SKM-1 treated with dmso at 0.1 percent for 144 hours (cell line): ENCODE results near the gene SHBG.
A peak's percentile ranks its signal among the peaks of the same experiment; 100 is the strongest.

Experiments used
- DNase-seq: peaks from one replicate; lab custom pipeline; 2025; ENCODE audit not compliant: unreplicated experiment; lab: John Stamatoyannopoulos, UW

The SHBG gene

DNA sequence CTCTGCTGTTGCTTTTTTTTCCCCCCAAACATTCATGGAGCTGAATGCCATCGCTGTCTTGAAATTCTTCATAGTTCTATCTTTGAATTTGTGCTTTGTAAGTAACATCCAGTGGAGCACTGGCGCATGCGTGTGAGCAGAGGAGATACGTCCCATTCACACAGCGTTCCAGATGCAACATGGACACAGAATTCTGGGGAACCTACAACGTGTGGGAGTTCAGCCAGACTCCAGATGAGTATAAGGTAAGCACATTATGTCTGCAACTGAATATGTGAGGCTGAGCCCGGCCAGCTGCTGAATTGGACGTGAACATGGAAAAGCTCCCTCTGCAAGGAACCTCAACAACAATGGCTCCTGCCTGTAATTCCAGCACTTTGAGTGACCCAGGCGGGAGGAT, 16.5 kb downstream of the SHBG start:
- no peak for DNase-seq

DNA sequence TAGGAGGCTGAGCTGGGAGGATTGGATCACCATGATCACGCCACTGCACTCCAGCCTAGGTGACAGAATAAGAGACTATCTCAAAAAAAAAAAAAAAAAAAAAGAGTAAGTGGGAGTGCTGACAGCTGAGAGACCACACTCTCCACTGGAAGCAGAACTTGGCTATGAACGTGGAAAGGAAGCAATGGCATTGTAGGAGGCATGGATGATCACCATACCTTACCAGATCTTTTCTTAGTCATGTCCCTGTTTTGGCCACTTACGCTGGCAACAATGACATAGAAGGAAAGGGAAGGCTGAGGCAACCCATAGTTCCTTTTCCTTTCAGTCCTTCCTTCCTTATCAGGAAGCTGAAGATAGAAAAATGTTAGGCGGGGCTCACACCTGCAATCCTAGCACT, 17.1 kb downstream of the SHBG start:
- DNase-seq = no peak

DNA sequence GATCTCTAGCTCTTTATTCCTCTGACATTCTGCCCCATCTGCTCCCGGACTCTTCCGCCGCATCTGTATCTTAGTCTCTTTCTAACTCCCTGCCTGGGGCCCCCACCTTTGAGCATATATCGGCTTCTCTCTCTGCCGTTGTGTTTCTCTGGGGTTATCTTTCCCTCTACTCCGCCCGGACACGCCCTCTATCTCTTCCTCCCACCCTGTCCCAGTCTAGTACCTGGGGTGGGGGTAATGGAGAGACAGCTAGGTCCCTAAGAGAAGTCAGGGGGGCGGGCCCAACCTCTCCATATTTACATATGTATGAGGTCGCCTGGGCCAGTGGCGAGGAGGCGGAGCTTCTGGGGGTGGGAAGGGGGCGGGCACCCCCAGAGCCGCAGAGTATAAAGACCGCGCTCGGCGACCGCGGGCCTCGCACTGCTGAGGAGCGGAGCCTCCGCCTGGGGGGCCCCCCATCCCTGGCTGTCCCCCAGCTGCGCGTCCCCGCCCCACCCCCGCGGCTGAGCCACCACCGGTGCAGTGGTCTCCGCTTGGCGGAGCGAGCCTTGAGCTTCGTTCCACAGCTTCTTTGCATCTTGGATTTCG, 20.7 kb downstream of the SHBG start, which contains the start of gene ATP1B2:
ATP1B2 (plus strand) TSS at position 418 of the 588 bp plus-strand sequence. CDS start 593 bp downstream, outside the sequence.
- DNase-seq = no peak

DNA sequence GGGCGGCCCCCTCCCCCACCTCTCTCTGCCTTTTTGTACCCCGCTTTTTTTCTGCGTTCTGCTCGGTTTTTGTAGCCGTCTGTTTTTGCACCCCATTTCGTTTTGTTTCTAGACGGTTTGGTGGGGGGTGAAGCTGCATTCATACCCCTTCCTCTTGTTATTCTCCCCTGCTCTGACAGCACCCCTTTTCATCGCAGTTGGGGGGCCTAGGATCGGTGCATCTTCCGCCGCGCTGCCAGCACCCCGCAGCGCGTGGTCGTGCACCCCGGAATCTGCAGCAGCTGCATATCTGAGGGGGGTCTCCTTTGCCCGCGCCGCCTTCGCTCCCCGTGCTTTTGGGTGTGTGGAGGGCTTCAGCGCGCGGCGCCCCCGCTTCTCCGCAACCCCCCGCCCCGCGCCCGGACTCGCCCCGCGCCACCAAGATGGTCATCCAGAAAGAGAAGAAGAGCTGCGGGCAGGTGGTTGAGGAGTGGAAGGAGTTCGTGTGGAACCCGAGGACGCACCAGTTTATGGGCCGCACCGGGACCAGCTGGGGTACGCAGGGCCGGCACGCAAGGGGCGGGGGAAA, 21.2 kb downstream of the SHBG start:
- DNase-seq = no peak

- DNase-seq = no peak
These were observed 21.9 kb downstream of the SHBG start for GRCh38 chr17:7651665-7652387.

GRCh38 chr17:7652388-7653356, 22.7 kb downstream of the SHBG start:
- no peak for DNase-seq

DNA sequence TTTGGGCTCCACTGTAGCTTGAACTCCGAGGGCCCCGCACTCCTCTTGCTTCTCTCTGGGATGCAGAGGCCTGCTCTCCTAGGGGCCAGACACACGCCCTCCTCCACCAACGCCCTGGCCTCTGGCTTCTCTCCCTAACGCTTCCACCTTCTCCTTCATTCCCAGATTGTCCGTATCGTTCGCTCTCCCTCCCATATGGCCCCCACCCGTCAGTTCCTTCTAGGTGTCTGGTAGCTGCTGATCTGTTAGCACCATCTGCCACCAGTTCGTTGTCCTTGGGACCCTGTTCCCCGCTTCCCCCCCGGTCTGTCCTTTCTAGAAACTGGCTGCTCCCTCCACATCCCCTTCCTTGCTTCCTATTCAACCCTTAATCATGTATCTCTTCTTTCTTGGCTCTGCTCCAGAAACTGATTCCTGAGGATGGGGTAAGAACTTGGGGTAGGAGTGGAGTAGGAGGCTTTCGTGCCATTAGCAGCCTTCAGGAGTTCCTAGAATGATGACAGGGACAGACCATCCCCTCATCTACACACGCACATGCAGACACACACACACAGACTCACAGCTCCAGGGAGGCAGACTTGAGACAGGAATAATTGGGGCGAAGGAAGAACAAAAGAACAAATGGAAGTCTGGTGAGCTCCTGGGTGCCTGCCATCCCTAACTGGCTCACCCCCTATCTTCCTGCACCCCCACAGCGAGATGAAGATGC, 25.1 kb downstream of the SHBG start:
- no peak for DNase-seq

GRCh38 chr17:7655541-7655840, 25.6 kb downstream of the SHBG start:
- no peak for DNase-seq

DNA sequence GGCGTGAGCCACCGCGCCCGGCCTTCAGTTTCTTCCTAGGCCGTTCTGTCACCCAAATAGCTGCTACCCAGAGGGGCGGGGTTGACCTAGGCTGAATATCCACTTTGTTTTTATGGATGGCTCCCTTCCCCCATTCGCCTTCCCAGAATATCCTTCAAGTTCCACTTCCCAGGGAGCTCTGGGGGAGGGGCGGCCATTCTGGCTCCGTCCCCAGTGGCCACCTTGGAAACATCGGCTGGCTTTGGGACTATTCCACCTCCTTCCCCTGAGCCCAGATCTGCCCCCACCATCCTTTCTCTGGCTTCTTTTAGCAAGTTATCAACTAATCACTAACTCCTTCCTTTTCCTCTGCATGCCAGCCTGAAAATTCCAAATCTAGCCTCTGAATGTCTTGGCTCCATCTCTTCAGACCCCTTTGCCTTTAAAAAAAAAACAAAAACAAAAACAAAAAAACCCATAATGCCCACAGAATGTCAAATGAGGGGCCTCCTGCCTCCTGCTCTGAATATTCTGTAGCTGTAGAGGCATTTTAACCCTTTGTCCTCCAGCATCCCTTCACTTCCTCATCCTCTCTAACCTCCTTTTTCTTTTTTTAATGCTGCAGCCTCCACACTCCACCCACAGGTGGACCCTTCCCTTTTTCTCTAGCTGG, 27.1 kb downstream of the SHBG start:
- DNase-seq = no peak

DNA sequence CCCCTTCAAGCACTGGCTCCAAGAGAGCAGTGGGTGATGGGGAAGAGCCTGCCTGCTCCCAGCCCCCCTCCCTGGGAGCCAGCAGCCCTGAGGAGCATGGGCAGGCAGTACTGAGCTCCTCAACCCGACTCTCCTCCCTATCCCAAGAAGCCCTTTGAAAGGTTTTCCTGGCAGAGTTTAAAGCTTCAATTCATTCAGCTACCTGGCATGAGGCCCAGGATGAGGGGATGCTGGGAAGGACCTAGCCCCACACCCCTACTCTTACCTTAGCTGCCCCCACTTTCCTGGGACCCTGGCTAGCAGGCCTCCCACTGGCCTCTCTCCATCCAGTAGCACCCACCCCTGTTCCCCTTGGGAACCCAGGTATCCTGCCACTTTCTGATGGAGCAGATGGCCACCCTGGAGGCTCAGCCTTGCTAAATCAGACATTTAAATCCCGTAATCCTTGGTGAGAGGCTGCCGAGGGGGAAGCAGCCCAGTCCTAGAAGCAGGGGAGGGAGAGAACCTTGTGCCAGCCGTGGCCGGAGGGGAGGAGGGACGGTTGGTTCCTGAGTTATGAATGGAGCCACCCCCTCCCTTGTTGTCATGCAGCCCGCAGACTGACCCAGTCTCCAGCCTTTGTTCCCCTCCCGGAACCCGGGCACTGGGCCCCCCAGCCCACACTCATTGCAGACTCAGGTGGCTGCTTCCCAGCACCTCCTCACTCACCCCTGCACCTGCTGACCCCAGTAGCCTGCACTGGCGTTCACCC, 37.9 kb downstream of the SHBG start:
- DNase-seq = no peak

- no peak for DNase-seq
These were observed 38.5 kb downstream of the SHBG start for GRCh38 chr17:7668482-7668881.

GRCh38 chr17:7673239-7673638, 43.3 kb downstream of the SHBG start:
- DNase-seq = peak; percentile 0

DNA sequence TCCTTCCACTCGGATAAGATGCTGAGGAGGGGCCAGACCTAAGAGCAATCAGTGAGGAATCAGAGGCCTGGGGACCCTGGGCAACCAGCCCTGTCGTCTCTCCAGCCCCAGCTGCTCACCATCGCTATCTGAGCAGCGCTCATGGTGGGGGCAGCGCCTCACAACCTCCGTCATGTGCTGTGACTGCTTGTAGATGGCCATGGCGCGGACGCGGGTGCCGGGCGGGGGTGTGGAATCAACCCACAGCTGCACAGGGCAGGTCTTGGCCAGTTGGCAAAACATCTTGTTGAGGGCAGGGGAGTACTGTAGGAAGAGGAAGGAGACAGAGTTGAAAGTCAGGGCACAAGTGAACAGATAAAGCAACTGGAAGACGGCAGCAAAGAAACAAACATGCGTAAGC, 45.0 kb downstream of the SHBG start:
- DNase-seq = no peak

- no peak for DNase-seq
These were observed 46.6 kb downstream of the SHBG start for GRCh38 chr17:7676533-7676932.

- DNase-seq = no peak
These were observed 47.6 kb downstream of the SHBG start for GRCh38 chr17:7677388-7678067.
